Natural killer cell (primary cell): ENCODE measurements around the gene TADA3. TPM values are rescaled to one million over a fixed set of nuclear protein-coding genes. Genes with fewer than 3 reads are reported as not detected.
A peak's percentile ranks its signal among the peaks of the same experiment; 100 is the strongest.

Experiments
- ATAC-seq, 3 donors: fragments of 150-1000 bp in 2 of 3; fragments of 200-7000 bp in 1 of 3; cut with Tn5 transposase; 1 replicate in 1 of 3; 2 replicates in 2 of 3; pipeline ENCODE4 v1.10.0; 2021; ENCODE audit warnings: mild to moderate bottlenecking in 2 of 3, moderate library complexity in 2 of 3
- DNase-seq, 2 donors: peaks; one replicate each; pipeline versions ENCODE4 v3.0.0 to v3.0.0-alpha.2; 2013 to 2021; ENCODE audit warnings: mixed read lengths in 1 of 2
- H3K27ac ChIP-seq: one replicate; pipeline ENCODE4 v1.5.1; 2013; ENCODE audit warnings: mild to moderate bottlenecking, low read length
- H3K27me3 ChIP-seq: one replicate; pipeline ENCODE4 v1.6.1; 2013; ENCODE audit warnings: low read length; ENCODE audit not compliant: control insufficient read depth, insufficient read depth
- H3K36me3 ChIP-seq: one replicate; pipeline ENCODE4 v1.6.1; 2013; ENCODE audit warnings: low read length; ENCODE audit not compliant: control insufficient read depth, insufficient read depth
- H3K4me1 ChIP-seq: one replicate; pipeline ENCODE4 v1.6.1; 2013; ENCODE audit warnings: low read length; ENCODE audit not compliant: control insufficient read depth, insufficient read depth
- H3K4me3 ChIP-seq: one replicate; pipeline ENCODE4 v1.5.1; 2013; ENCODE audit warnings: low read length
- H3K9me3 ChIP-seq: one replicate; pipeline ENCODE4 v1.6.1; 2013; ENCODE audit warnings: low read length; ENCODE audit not compliant: control insufficient read depth, insufficient read depth
- H3K27ac Mint-ChIP-seq, 2 donors: one replicate each; pipeline ENCODE4 v1.8.0; 2022; ENCODE audit warnings: mild to moderate bottlenecking in 2 of 2, mixed read lengths in 2 of 2, moderate library complexity in 1 of 2
- H3K27me3 Mint-ChIP-seq, 2 donors: one replicate each; pipeline ENCODE4 v1.8.0; 2022; ENCODE audit warnings: low read depth in 2 of 2, mixed read lengths in 2 of 2
- H3K36me3 Mint-ChIP-seq: one replicate; pipeline ENCODE4 v1.8.0; 2022; ENCODE audit warnings: mixed read lengths
- H3K4me1 Mint-ChIP-seq, 2 donors: one replicate each; pipeline ENCODE4 v1.8.0; 2022; ENCODE audit warnings: mixed read lengths in 2 of 2
- H3K4me3 Mint-ChIP-seq: one replicate; pipeline ENCODE4 v1.8.0; 2022; ENCODE audit warnings: mild to moderate bottlenecking, moderate library complexity, mixed read lengths
- H3K9me3 Mint-ChIP-seq, 2 donors: one replicate each; pipeline ENCODE4 v1.8.0; 2022; ENCODE audit warnings: mixed read lengths in 2 of 2
- CTCF ChIP-seq: fragments of 200-600 bp; IDR thresholded peaks from one replicate; pipeline ENCODE4 v1.8.0; 2022; ENCODE audit warnings: antibody characterized with exemption
- WGBS: methylation state at CpG from one replicate; pipeline ENCODE4 v1.1.7; 2013; ENCODE audit warnings: missing lambda C conversion rate; ENCODE audit not compliant: insufficient coverage; 5-methylcytosine and 5-hydroxymethylcytosine counted together
- intact Hi-C: fragments of 100-400 bp; cut with micrococcal nuclease; formaldehyde crosslinking; loops from one replicate; pipeline ENCODE4 v1.14.2; 2022
- total RNA-seq, 4 donors: library from RNA; stranded (reverse); fragments of 120-200 nt in 1 of 4; gene quantifications; one replicate each; pipeline versions ENCODE4 v1.2.3 to v1.2.4, GENCODE V29; 2013 to 2022

TADA3 gene
- total RNA-seq, 3 donors from 2014 or later (not counting 1 experiment from before 2014, with no cell fraction given) = 59.2 to 73.7 (median 69.2) TPM

- no peaks in the 10 kb centered on the region for H3K27me3 Mint-ChIP-seq
- intact Hi-C loops = no loop called here
- H3K27ac ChIP-seq = no peak overlapping the region
- no peak overlapping the region for H3K4me3 ChIP-seq
- H3K4me1 ChIP-seq = no peaks in the 10 kb centered on the region
- no peaks in the 10 kb centered on the region for H3K27me3 ChIP-seq
- WGBS = 92% methylated on average over 14 of the region's 14 CpGs
- TF ChIP-seq CTCF = no peak
- no peak overlapping the region for H3K4me3 Mint-ChIP-seq
- ATAC-seq = no peak
- no peak overlapping the region for H3K27ac Mint-ChIP-seq
- no peaks in the 10 kb centered on the region for H3K36me3 Mint-ChIP-seq
- DNase-seq = no peak
- no peaks in the 10 kb centered on the region for H3K9me3 Mint-ChIP-seq
- no peaks in the 10 kb centered on the region for H3K9me3 ChIP-seq
- H3K36me3 ChIP-seq = peaks cover 11% of the 10 kb centered on the region
- H3K4me1 Mint-ChIP-seq = peaks cover 10% of the 10 kb centered on the region in 2 donors
These were observed 33.3 kb upstream of the TADA3 start for GRCh38 chr3:9825451-9826040.

- intact Hi-C loops = no loop called here
- peak in 1 of 3 donors; percentile 43 for ATAC-seq
These were observed 28.7 kb upstream of the TADA3 start for GRCh38 chr3:9820946-9821345.

GRCh38 chr3:9820543-9820942 lies 28.3 kb upstream of the TADA3 start:
- peaks cover 6% of the 10 kb centered on the region for H3K36me3 ChIP-seq
- intact Hi-C loops = no loop called here

More at GRCh38 chr3:9820946-9821345, 28.7 kb upstream of the TADA3 start:
- Histone ChIP-seq H3K4me1 (no peaks in the 10 kb centered on the region), H3K27me3 (no peaks in the 10 kb centered on the region), H3K36me3 (peaks cover 6% of the 10 kb centered on the region), H3K4me3 (no peak overlapping the region), H3K27ac (no peak overlapping the region), H3K9me3 (no peaks in the 10 kb centered on the region)
- no peaks in the 10 kb centered on the region for H3K9me3 Mint-ChIP-seq
- no peaks in the 10 kb centered on the region for H3K36me3 Mint-ChIP-seq
- peak overlapping the region in 1 of 2 donors; percentile 23 for H3K27ac Mint-ChIP-seq
- TF ChIP-seq CTCF = no peak
- DNase-seq = no peak
- H3K4me1 Mint-ChIP-seq = peaks cover 5% of the 10 kb centered on the region in 2 donors
- no peaks in the 10 kb centered on the region for H3K27me3 Mint-ChIP-seq
- H3K4me3 Mint-ChIP-seq = no peak overlapping the region
- 91% methylated on average over 2 of the region's 2 CpGs for WGBS

More at GRCh38 chr3:9820543-9820942, 28.3 kb upstream of the TADA3 start:
- no peak overlapping the region for H3K4me3 Mint-ChIP-seq
- no peak for TF ChIP-seq CTCF
- no peaks in the 10 kb centered on the region for H3K4me1 ChIP-seq
- H3K27ac ChIP-seq = no peak overlapping the region
- no peak overlapping the region for H3K4me3 ChIP-seq
- DNase-seq = no peak
- no peaks in the 10 kb centered on the region for H3K9me3 Mint-ChIP-seq
- ATAC-seq = no peak
- WGBS = 95% methylated on average over 12 of the region's 12 CpGs
- H3K4me1 Mint-ChIP-seq = peaks cover 5% of the 10 kb centered on the region in 2 donors
- peak overlapping the region in 1 of 2 donors; percentile 23 for H3K27ac Mint-ChIP-seq
- no peaks in the 10 kb centered on the region for H3K27me3 ChIP-seq
- no peaks in the 10 kb centered on the region for H3K9me3 ChIP-seq
- H3K27me3 Mint-ChIP-seq = no peaks in the 10 kb centered on the region
- H3K36me3 Mint-ChIP-seq = no peaks in the 10 kb centered on the region
